ENCODE data around the gene ASB17.

ASB17 gene

GRCh38 chr1:75932304-75932703, at the start of gene ASB17:
Gene ASB17, minus strand, starts transcription at chr1:75932404. Its CDS starts 113 bp downstream, at chr1:75932291.
- no peaks in the 10 kb centered on the region for H3K27me3 ChIP-seq (replicated peaks)
- H3K4me3 ChIP-seq (ENCODE audit: low read depth, low read length): no peak within 1 kb of the TSS
- no peak for DNase-seq
- H3K36me3 ChIP-seq (replicated peaks): no peaks in the 10 kb centered on the region
- TF ChIP-seq CTCF (IDR thresholded peaks at IDR 0.05; ENCODE audit: low read depth, low read length, missing control alignments): no peak
- in situ Hi-C loops (cut with HindIII; ENCODE audit: low pct_ligation_motif_present, low sequenced_read_pairs): no loop called here
- H3K27ac ChIP-seq: no peak within 1 kb of the TSS

GRCh38 chr1:75980972-75981897, 49.0 kb upstream of the ASB17 start:
- H3K36me3 ChIP-seq (replicated peaks): no peaks in the 10 kb centered on the region
- H3K4me3 ChIP-seq (ENCODE audit: low read depth, low read length): no peak overlapping the region
- no peak overlapping the region for H3K27ac ChIP-seq
- TF ChIP-seq CTCF (IDR thresholded peaks at IDR 0.05; ENCODE audit: low read depth, low read length, missing control alignments): no peak
- no peak for DNase-seq
- H3K27me3 ChIP-seq (replicated peaks): no peaks in the 10 kb centered on the region
- in situ Hi-C loops (cut with HindIII; ENCODE audit: low pct_ligation_motif_present, low sequenced_read_pairs): no loop called here

GRCh38 chr1:75970631-75971030, 38.4 kb upstream of the ASB17 start:
- no peak overlapping the region for H3K27ac ChIP-seq
- no peak overlapping the region for H3K4me3 ChIP-seq (ENCODE audit: low read depth, low read length)
- H3K27me3 ChIP-seq (replicated peaks): no peaks in the 10 kb centered on the region
- no peak for DNase-seq
- no peak for TF ChIP-seq CTCF (IDR thresholded peaks at IDR 0.05; ENCODE audit: low read depth, low read length, missing control alignments)
- in situ Hi-C loops (cut with HindIII; ENCODE audit: low pct_ligation_motif_present, low sequenced_read_pairs): no loop called here
- no peaks in the 10 kb centered on the region for H3K36me3 ChIP-seq (replicated peaks)

- no peaks in the 10 kb centered on the region for H3K27me3 ChIP-seq (replicated peaks)
Measured at GRCh38 chr1:75969550-75969949, 37.3 kb upstream of the ASB17 start.

GRCh38 chr1:75967719-75968118, 35.5 kb upstream of the ASB17 start:
- TF ChIP-seq CTCF (IDR thresholded peaks at IDR 0.05; ENCODE audit: low read depth, low read length, missing control alignments): no peak
- no peak for DNase-seq
- no peak overlapping the region for H3K27ac ChIP-seq
- in situ Hi-C loops (cut with HindIII; ENCODE audit: low pct_ligation_motif_present, low sequenced_read_pairs): no loop called here
- H3K27me3 ChIP-seq (replicated peaks): no peaks in the 10 kb centered on the region
- no peaks in the 10 kb centered on the region for H3K36me3 ChIP-seq (replicated peaks)
- H3K4me3 ChIP-seq (ENCODE audit: low read depth, low read length): no peak overlapping the region

More at GRCh38 chr1:75969550-75969949, 37.3 kb upstream of the ASB17 start:
- TF ChIP-seq CTCF (IDR thresholded peaks at IDR 0.05; ENCODE audit: low read depth, low read length, missing control alignments): no peak
- in situ Hi-C loops (cut with HindIII; ENCODE audit: low pct_ligation_motif_present, low sequenced_read_pairs): no loop called here
- no peak overlapping the region for H3K4me3 ChIP-seq (ENCODE audit: low read depth, low read length)
- DNase-seq: peak; percentile 11
- H3K27ac ChIP-seq: no peak overlapping the region
- H3K36me3 ChIP-seq (replicated peaks): no peaks in the 10 kb centered on the region
